ENCODE results near the gene CTDP1. TPM values are rescaled to one million over a fixed set of nuclear protein-coding genes. Genes with fewer than 3 reads are reported as not detected.

CTDP1 gene
- total RNA-seq, 1 experiment from 2014 or later, result 24.9 TPM

GRCh38 chr18:79764131-79764530 is 84.5 kb downstream of the CTDP1 start:
- no peaks in the 10 kb centered on the region for H3K79me2 ChIP-seq (ENCODE audit: insufficient read depth, low read length)
- intact Hi-C loops (cut with micrococcal nuclease), result loop anchor here (10.0 kb wide), 1 partner anchor 61 kb away; no protein-coding TSS in a partner anchor
- no peaks in the 10 kb centered on the region for H3K36me3 ChIP-seq (ENCODE audit: control insufficient read depth in 1 of 2, insufficient read depth in 2 of 2, low read length in 2 of 2)
- H2AFZ ChIP-seq (ENCODE audit: low read depth, low read length, poor library complexity, severe bottlenecking), result no peak overlapping the region
- H3K4me1 ChIP-seq (ENCODE audit: control insufficient read depth in 1 of 2, insufficient read depth in 2 of 2, low read length in 2 of 2), result no peaks in the 10 kb centered on the region
- no peak overlapping the region for H3K9ac ChIP-seq (ENCODE audit: low read length)
- no peak overlapping the region for H3K4me3 ChIP-seq (replicated peaks in 1 of 2; ENCODE audit: low read depth in 1 of 2, low read length in 2 of 2)
- DNase-seq (ENCODE audit: low read depth, low spot score) (no peak), ATAC-seq (no peak)
- no peak overlapping the region for H3K4me2 ChIP-seq (ENCODE audit: low read length)
- H3K9me2 ChIP-seq (ENCODE audit: insufficient read depth), result no peaks in the 10 kb centered on the region
- POLR2A ChIA-PET, result no interaction called here
- no peak for TF ChIP-seq CBX3 (IDR thresholded peaks at IDR 0.05; ENCODE audit: low read depth)
- TF ChIP-seq SIN3A (IDR thresholded peaks at IDR 0.05; ENCODE audit: low read depth), result no peak
- TF ChIP-seq MAX (IDR thresholded peaks at IDR 0.05), result no peak
- no peak for TF ChIP-seq RAD21 (IDR thresholded peaks at IDR 0.05; ENCODE audit: low read depth)
- no peak for TF ChIP-seq SP1 (IDR thresholded peaks at IDR 0.05; ENCODE audit: low read depth)
- TF ChIP-seq CEBPB (IDR thresholded peaks at IDR 0.05; ENCODE audit: low read depth), result no peak
- no peak for TF ChIP-seq ELF1 (IDR thresholded peaks at IDR 0.05; ENCODE audit: borderline replicate concordance, low read depth)
- no peak for TF ChIP-seq ZNF274 (IDR thresholded peaks at IDR 0.05; ENCODE audit: low read depth, low read length)
- no peak for TF ChIP-seq EZH2 (IDR thresholded peaks at IDR 0.05)
- TF ChIP-seq SRF (IDR thresholded peaks at IDR 0.05; ENCODE audit: low read depth), result no peak
- BruUV-seq (replicated peaks), result no TSS peak
- H3K27ac ChIP-seq (ENCODE audit: low read depth, low read length), result no peak overlapping the region
- H3K27me3 ChIP-seq (ENCODE audit: insufficient read depth, low read length), result peaks cover 6% of the 10 kb centered on the region; the same call in 1 of the 2 replicates
- no peaks in the 10 kb centered on the region for H4K20me1 ChIP-seq (ENCODE audit: insufficient read depth)
- CTCF ChIA-PET, result no interaction called here
- no peaks in the 10 kb centered on the region for H3K9me3 ChIP-seq (ENCODE audit: control insufficient read depth in 1 of 2, insufficient read depth in 1 of 2, low read depth in 1 of 2, low read length in 2 of 2)
- RAD21 ChIA-PET (ENCODE audit: low non-redundant PET in 1 of 2, low total read pairs in 2 of 2, uncharacterized antibody in 2 of 2, unreplicated experiment in 2 of 2), result no interaction called here

DNA sequence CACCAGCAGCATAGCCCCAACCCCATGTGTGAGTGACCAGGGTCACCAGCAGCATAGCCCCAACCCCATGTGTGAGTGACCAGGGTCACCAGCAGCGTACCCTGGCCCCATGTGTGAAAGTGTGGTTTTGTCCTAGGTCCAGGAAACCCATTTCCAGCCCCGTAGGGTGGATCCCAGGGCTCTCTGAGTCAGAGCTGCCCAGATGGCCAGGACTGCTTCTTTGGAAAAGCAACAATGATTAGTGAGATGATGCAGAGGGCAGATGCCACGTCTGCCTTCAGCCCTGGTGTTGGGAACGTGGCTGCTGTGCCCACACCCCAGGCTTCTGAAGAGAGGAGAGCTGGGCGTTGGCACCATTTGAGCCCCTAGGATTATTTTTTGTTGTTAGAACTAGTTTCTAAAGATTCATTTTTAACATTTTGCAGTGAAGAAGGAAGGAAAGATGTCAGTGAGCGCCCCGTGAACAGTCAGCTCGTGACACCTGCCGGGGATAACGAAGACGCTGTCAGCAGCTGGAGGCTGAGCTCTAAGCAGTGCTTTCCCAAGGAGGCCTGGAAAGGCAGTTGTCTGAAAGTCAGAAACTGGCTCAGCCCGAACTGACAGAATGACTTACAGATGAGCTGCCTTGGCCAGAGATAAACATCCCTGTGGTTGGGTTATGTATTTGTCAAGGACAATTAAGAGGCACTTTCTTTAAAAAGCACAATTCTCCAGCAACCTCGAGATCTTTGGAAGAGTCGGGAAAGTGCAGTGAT is 86.1 kb downstream of the CTDP1 start:
- H4K20me1 ChIP-seq (ENCODE audit: insufficient read depth), result no peaks in the 10 kb centered on the region
- H2AFZ ChIP-seq (ENCODE audit: low read depth, low read length, poor library complexity, severe bottlenecking), result no peak overlapping the region
- H3K9me3 ChIP-seq (ENCODE audit: control insufficient read depth in 1 of 2, insufficient read depth in 1 of 2, low read depth in 1 of 2, low read length in 2 of 2), result no peaks in the 10 kb centered on the region
- no TSS peak for BruUV-seq (replicated peaks)
- H3K9me2 ChIP-seq (ENCODE audit: insufficient read depth), result no peaks in the 10 kb centered on the region
- ATAC-seq (no peak), DNase-seq (ENCODE audit: low read depth, low spot score) (no peak)
- RAD21 ChIA-PET (ENCODE audit: low non-redundant PET in 1 of 2, low total read pairs in 2 of 2, uncharacterized antibody in 2 of 2, unreplicated experiment in 2 of 2), result no interaction called here
- no peaks in the 10 kb centered on the region for H3K79me2 ChIP-seq (ENCODE audit: insufficient read depth, low read length)
- no peak overlapping the region for H3K27ac ChIP-seq (ENCODE audit: low read depth, low read length)
- H3K27me3 ChIP-seq (ENCODE audit: insufficient read depth, low read length), result peaks cover 6% of the 10 kb centered on the region; the same call in 1 of the 2 replicates
- POLR2A ChIA-PET, result no interaction called here
- H3K4me1 ChIP-seq (ENCODE audit: control insufficient read depth in 1 of 2, insufficient read depth in 2 of 2, low read length in 2 of 2), result no peaks in the 10 kb centered on the region
- no peak overlapping the region for H3K9ac ChIP-seq (ENCODE audit: low read length)
- no peak overlapping the region for H3K4me3 ChIP-seq (replicated peaks in 1 of 2; ENCODE audit: low read depth in 1 of 2, low read length in 2 of 2)
- no peaks in the 10 kb centered on the region for H3K36me3 ChIP-seq (ENCODE audit: control insufficient read depth in 1 of 2, insufficient read depth in 2 of 2, low read length in 2 of 2)
- intact Hi-C loops (cut with micrococcal nuclease), result loop anchor here (10.0 kb wide), 1 partner anchor 59 kb away; no protein-coding TSS in a partner anchor
- CTCF ChIA-PET, result no interaction called here
- H3K4me2 ChIP-seq (ENCODE audit: low read length), result no peak overlapping the region
- no peak for TF ChIP-seq EGR1 (IDR thresholded peaks at IDR 0.05; ENCODE audit: low read depth)
- no peak for TF ChIP-seq CBX3 (IDR thresholded peaks at IDR 0.05; ENCODE audit: low read depth)
- TF ChIP-seq EZH2phosphoT487 (IDR thresholded peaks at IDR 0.05; ENCODE audit: borderline replicate concordance), result no peak
- no peak for TF ChIP-seq SIN3A (IDR thresholded peaks at IDR 0.05; ENCODE audit: low read depth)
- TF ChIP-seq, protein P1, sequence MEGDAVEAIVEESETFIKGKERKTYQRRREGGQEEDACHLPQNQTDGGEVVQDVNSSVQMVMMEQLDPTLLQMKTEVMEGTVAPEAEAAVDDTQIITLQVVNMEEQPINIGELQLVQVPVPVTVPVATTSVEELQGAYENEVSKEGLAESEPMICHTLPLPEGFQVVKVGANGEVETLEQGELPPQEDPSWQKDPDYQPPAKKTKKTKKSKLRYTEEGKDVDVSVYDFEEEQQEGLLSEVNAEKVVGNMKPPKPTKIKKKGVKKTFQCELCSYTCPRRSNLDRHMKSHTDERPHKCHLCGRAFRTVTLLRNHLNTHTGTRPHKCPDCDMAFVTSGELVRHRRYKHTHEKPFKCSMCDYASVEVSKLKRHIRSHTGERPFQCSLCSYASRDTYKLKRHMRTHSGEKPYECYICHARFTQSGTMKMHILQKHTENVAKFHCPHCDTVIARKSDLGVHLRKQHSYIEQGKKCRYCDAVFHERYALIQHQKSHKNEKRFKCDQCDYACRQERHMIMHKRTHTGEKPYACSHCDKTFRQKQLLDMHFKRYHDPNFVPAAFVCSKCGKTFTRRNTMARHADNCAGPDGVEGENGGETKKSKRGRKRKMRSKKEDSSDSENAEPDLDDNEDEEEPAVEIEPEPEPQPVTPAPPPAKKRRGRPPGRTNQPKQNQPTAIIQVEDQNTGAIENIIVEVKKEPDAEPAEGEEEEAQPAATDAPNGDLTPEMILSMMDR (IDR thresholded peaks at IDR 0.05 in 2 of 3, conservative IDR thresholded peaks at IDR 0.05 in 1 of 3; ENCODE audit: borderline replicate concordance in 1 of 3, insufficient read depth in 1 of 3, low read depth in 2 of 3, low read length in 2 of 3), result no peak
- TF ChIP-seq EZH2 (IDR thresholded peaks at IDR 0.05), result no peak
- TF ChIP-seq, protein P2, sequence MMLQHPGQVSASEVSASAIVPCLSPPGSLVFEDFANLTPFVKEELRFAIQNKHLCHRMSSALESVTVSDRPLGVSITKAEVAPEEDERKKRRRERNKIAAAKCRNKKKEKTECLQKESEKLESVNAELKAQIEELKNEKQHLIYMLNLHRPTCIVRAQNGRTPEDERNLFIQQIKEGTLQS (IDR thresholded peaks at IDR 0.05), result no peak
- no peak for TF ChIP-seq RAD21 (IDR thresholded peaks at IDR 0.05; ENCODE audit: low read depth)
- no peak for TF ChIP-seq ZFX (IDR thresholded peaks at IDR 0.05)
- no peak for TF ChIP-seq MAX (IDR thresholded peaks at IDR 0.05)
